Measurements from ENCODE around the gene KLHL13.

DNA sequence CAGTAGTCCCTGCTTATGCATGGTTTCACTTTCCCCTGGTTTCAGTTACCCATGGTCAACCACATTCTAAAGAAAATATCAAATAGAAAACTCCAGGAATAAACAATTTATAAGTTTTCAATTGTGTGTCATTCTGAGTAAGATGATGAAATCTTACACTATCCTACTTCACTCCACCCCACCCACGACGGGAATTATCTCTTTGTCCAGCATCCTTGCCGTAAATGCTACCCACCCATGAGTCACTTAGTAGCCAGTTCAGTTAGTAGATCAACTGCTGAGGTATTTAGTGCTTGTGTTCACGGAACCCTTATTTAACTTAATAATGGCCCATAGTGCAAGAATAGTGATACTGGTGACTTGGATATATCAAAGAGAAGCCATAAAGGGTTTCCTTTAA, 91.4 kb downstream of the KLHL13 start:
- TF ChIP-seq, protein P1, sequence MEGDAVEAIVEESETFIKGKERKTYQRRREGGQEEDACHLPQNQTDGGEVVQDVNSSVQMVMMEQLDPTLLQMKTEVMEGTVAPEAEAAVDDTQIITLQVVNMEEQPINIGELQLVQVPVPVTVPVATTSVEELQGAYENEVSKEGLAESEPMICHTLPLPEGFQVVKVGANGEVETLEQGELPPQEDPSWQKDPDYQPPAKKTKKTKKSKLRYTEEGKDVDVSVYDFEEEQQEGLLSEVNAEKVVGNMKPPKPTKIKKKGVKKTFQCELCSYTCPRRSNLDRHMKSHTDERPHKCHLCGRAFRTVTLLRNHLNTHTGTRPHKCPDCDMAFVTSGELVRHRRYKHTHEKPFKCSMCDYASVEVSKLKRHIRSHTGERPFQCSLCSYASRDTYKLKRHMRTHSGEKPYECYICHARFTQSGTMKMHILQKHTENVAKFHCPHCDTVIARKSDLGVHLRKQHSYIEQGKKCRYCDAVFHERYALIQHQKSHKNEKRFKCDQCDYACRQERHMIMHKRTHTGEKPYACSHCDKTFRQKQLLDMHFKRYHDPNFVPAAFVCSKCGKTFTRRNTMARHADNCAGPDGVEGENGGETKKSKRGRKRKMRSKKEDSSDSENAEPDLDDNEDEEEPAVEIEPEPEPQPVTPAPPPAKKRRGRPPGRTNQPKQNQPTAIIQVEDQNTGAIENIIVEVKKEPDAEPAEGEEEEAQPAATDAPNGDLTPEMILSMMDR (IDR thresholded peaks at IDR 0.05; ENCODE audit: borderline replicate concordance, extremely low read depth, low read length, poor library complexity, severe bottlenecking): no peak
- no peak for TF ChIP-seq EZH2 (IDR thresholded peaks at IDR 0.05; ENCODE audit: borderline replicate concordance, low read depth, low read length, severe bottlenecking)

Data from DND-41 (cell line).